GOT3 (cell line): ENCODE results near the gene CELF2.

Source experiments
- DNase-seq: peaks from one replicate; lab custom pipeline; 2025; ENCODE audit warnings: mixed read lengths; lab: John Stamatoyannopoulos, UW

CELF2 gene

GRCh38 chr10:11023009-11023953 lies 5.6 kb downstream of the CELF2 start:
- DNase-seq, result no peak

- no peak for DNase-seq
Measured at GRCh38 chr10:11024596-11024995, 6.9 kb downstream of the CELF2 start.

GRCh38 chr10:11025978-11026377 lies 8.3 kb downstream of the CELF2 start:
- DNase-seq, result no peak

GRCh38 chr10:11026773-11027172 lies 9.1 kb downstream of the CELF2 start:
- DNase-seq, result no peak

GRCh38 chr10:11034762-11035161 lies 17.1 kb downstream of the CELF2 start:
- DNase-seq, result no peak

- DNase-seq, result no peak
Measured at GRCh38 chr10:11035301-11035991, 17.8 kb downstream of the CELF2 start.

GRCh38 chr10:11036424-11037011 lies 18.8 kb downstream of the CELF2 start:
- no peak for DNase-seq

- DNase-seq, result no peak
Measured at GRCh38 chr10:11037991-11038390, 20.3 kb downstream of the CELF2 start.

- no peak for DNase-seq
Measured at GRCh38 chr10:11042357-11042756, 24.7 kb downstream of the CELF2 start.

GRCh38 chr10:11043039-11043438 lies 25.4 kb downstream of the CELF2 start:
- no peak for DNase-seq

GRCh38 chr10:11043446-11044127 lies 25.9 kb downstream of the CELF2 start:
- DNase-seq, result no peak

- DNase-seq, result no peak
Measured at GRCh38 chr10:11045487-11045886, 27.8 kb downstream of the CELF2 start.

- no peak for DNase-seq
Measured at GRCh38 chr10:11045995-11046775, 28.5 kb downstream of the CELF2 start.

- no peak for DNase-seq
Measured at GRCh38 chr10:11046776-11047160, 29.1 kb downstream of the CELF2 start.

GRCh38 chr10:11048707-11049278 lies 31.1 kb downstream of the CELF2 start:
- DNase-seq, result no peak

- no peak for DNase-seq
Measured at GRCh38 chr10:11049806-11050205, 32.1 kb downstream of the CELF2 start.

- no peak for DNase-seq
Measured at GRCh38 chr10:11050301-11051287, 32.9 kb downstream of the CELF2 start.

- DNase-seq, result no peak
Measured at GRCh38 chr10:11057018-11057417, 39.3 kb downstream of the CELF2 start.

- no peak for DNase-seq
Measured at GRCh38 chr10:11057448-11057847, 39.8 kb downstream of the CELF2 start.

- DNase-seq, result no peak
Measured at GRCh38 chr10:11057994-11058393, 40.3 kb downstream of the CELF2 start.
